Heart right ventricle (tissue), 16 donors: ENCODE measurements around the gene PPIL3. TPM values are rescaled to one million over a fixed set of nuclear protein-coding genes. Genes with fewer than 3 reads are reported as not detected.
A peak's percentile ranks its signal among the peaks of the same experiment; 100 is the strongest.

Experiments used
- ATAC-seq, 8 donors: fragments of 200-7000 bp; cut with Tn5 transposase; one replicate each; pipeline ENCODE4 v1.9.1; 2020; ENCODE audit warnings: mild to moderate bottlenecking in 8 of 8, moderate library complexity in 8 of 8, moderate number of reproducible peaks in 1 of 8
- DNase-seq, 2 donors: peaks; one replicate each; pipeline ENCODE4 v3.0.0-alpha.2; 2020
- H3K27ac ChIP-seq, 10 donors: fragments of 200-600 bp; sonication (generic) in 2 of 10; one replicate each; pipeline versions ENCODE4 v1.5.0 to v1.8.0; 2020 to 2022; ENCODE audit warnings: mild to moderate bottlenecking in 3 of 10
- H3K27me3 ChIP-seq, 7 donors: fragments of 200-600 bp; one replicate each; pipeline ENCODE4 v1.8.0; 2021 to 2022; ENCODE audit warnings: mild to moderate bottlenecking in 2 of 7
- H3K36me3 ChIP-seq, 9 donors: fragments of 200-600 bp; sonication (generic) in 1 of 9; one replicate each; pipeline versions ENCODE4 v1.5.0 to v1.8.0; 2020 to 2022; ENCODE audit warnings: mild to moderate bottlenecking in 2 of 9
- H3K4me1 ChIP-seq, 9 donors: fragments of 200-600 bp; sonication (generic) in 1 of 9; one replicate each; pipeline versions ENCODE4 v1.5.0 to v1.8.0; 2020 to 2022; ENCODE audit warnings: mild to moderate bottlenecking in 4 of 9
- H3K4me3 ChIP-seq, 10 donors: fragments of 200-600 bp; sonication (generic) in 2 of 10; one replicate each; pipeline versions ENCODE4 v1.5.0 to v1.8.0; 2020 to 2022; ENCODE audit warnings: mild to moderate bottlenecking in 7 of 10, moderate library complexity in 2 of 10
- H3K9me3 ChIP-seq, 11 donors: fragments of 200-600 bp in 10 of 11; sonication (generic) in 2 of 11; one replicate each; pipeline versions ENCODE4 v1.5.0 to v1.8.0; 2013 to 2022; ENCODE audit warnings: mild to moderate bottlenecking in 2 of 11, control low read depth in 1 of 11, moderate library complexity in 1 of 11
- CTCF ChIP-seq, 9 donors: fragments of 200-600 bp; sonication (generic) in 2 of 9; IDR thresholded peaks; one replicate each; pipeline versions ENCODE4 v1.5.0 to v1.8.0; 2021 to 2022; ENCODE audit warnings: antibody characterized with exemption in 9 of 9, mild to moderate bottlenecking in 5 of 9, moderate library complexity in 1 of 9
- WGBS, 2 donors: extraction: QIAGEN DNeasy Blood & Tissue Kit; methylation state at CpG; one replicate each; pipeline ENCODE4 v1.1.7; 2013; ENCODE audit warnings: inconsistent platforms in 1 of 2; 5-methylcytosine and 5-hydroxymethylcytosine counted together
- intact Hi-C, 10 donors: fragments of 100-400 bp; cut with DNase I; formaldehyde crosslinking; loops; one replicate each; pipeline versions ENCODE4 v1.11.1 to v1.14.2; 2022
- polyA plus RNA-seq, 2 donors: library from polyadenylated mRNA; stranded (reverse); fragments of 200-250 nt; gene quantifications; one replicate each; pipeline ENCODE4 v1.2.3, GENCODE V29; 2013
- total RNA-seq, 10 donors: library from RNA; stranded (reverse); fragmentation: NEBNext Ultra II Directional in 3 of 10; extraction: Animal tissue kit (Norgen Biotek cat#: 25700) in 3 of 10; gene quantifications; one replicate each; pipeline versions ENCODE4 v1.2.1 to v1.2.4, GENCODE V29; 2021 to 2023
- donor health status: Arrhythmogenic right ventricular cardiomyopathy.
- donor health status: ischemic (EF 13 %, LVEDD 7.1; RV severe dilation, severe dysfunction).
- donor health status: healthy with polysubstance abuse.
- donor health status: DM: no; HTN: yes; CAD: no.
- donor health status: DM: no; HTN: no; CAD: no.
- donor health status: ischemic (EF 25% LVEDD 6.9; RV normal size, moderate dysfunction).
- donor health status: ischemic (EF 25% LVEDD 5.7; RV mildly dilated, moderate dysfunction).
- donor health status: healthy.
- donor health status: DM: yes; HTN: yes; CAD: no.
- donor health status: Ischemic cardiomyopathy.
- donor health status: ischemic (EF 35%, LVEDD 5.7; RV mildly dilated, moderate dysfunction).
- donor health status: nonischemic (EF 11% LVEDD 7.7; RV severe dilation, severe dysfunction).
- donor health status: DM: yes; HTN: yes; CAD: no.
- donor health status: PGD.
- donor health status: ischemic (EF 29% LVEDD 5.4; RV normal size, mild dysfunction).
- donor health status: nonischemic (EF 23%, LVEDD 6.1; RV moderate dilation, normal function).

Gene PPIL3
- total and polyA plus RNA-seq, 12 donors: 9.9 to 36.4 (median 24.1) TPM

- no peak for TF ChIP-seq CTCF (IDR thresholded peaks at IDR 0.05)
- Histone ChIP-seq H3K27me3 (no peaks in the 10 kb centered on the region), H3K27ac (no peak overlapping the region), H3K9me3 (no peaks in the 10 kb centered on the region), H3K36me3 (peaks cover 0 to 100% (median 87%) of the 10 kb centered on the region in 9 donors), H3K4me1 (no peaks in the 10 kb centered on the region), H3K4me3 (no peak overlapping the region)
- intact Hi-C loops: no loop called here
- DNase-seq: no peak
- 89% methylated on average over 6 of the region's 6 CpGs for WGBS, 2 donors
- ATAC-seq: no peak
Observed at GRCh38 chr2:200922439-200922838, 33.6 kb upstream of the PPIL3 start.

- Histone ChIP-seq H3K27ac (no peak overlapping the region), H3K9me3 (no peaks in the 10 kb centered on the region), H3K27me3 (no peaks in the 10 kb centered on the region), H3K4me1 (no peaks in the 10 kb centered on the region), H3K36me3 (peaks cover 0 to 100% (median 76%) of the 10 kb centered on the region in 9 donors), H3K4me3 (no peak overlapping the region)
- DNase-seq (no peak), ATAC-seq (no peak)
- intact Hi-C loops: loop anchor here in 1 of 10 donors (5.0 to 10.0 kb wide), 2 partner anchors 151 to 264 kb away; no protein-coding TSS in a partner anchor
- TF ChIP-seq CTCF (IDR thresholded peaks at IDR 0.05): no peak
Observed at GRCh38 chr2:200913654-200914053, 24.8 kb upstream of the PPIL3 start.

GRCh38 chr2:200909958-200910357, 21.1 kb upstream of the PPIL3 start:
- WGBS, 2 donors: 90 to 96% methylated on average over 4 of the region's 4 CpGs
- H3K9me3 ChIP-seq: no peaks in the 10 kb centered on the region
- H3K4me3 ChIP-seq: no peak overlapping the region
- ATAC-seq: no peak
- H3K4me1 ChIP-seq: peaks cover 0 to 4% (median 0%) of the 10 kb centered on the region in 9 donors
- TF ChIP-seq CTCF (IDR thresholded peaks at IDR 0.05): no peak
- H3K36me3 ChIP-seq: peaks cover 0 to 99% (median 49%) of the 10 kb centered on the region in 9 donors
- H3K27me3 ChIP-seq: no peaks in the 10 kb centered on the region
- DNase-seq: no peak
- intact Hi-C loops: loop anchor here in 5 of 10 donors (5.0 to 10.0 kb wide), 5 partner anchors 155 to 325 kb away; no protein-coding TSS in a partner anchor
- no peak overlapping the region for H3K27ac ChIP-seq

GRCh38 chr2:200905618-200906296, 16.9 kb upstream of the PPIL3 start:
- Histone ChIP-seq H3K36me3 (peaks cover 0 to 89% (median 18%) of the 10 kb centered on the region in 9 donors), H3K4me1 (peaks cover 0 to 18% (median 5%) of the 10 kb centered on the region in 9 donors), H3K27me3 (no peaks in the 10 kb centered on the region), H3K27ac (peak overlapping the region in 2 of 10 donors; percentile 3 to 4), H3K9me3 (no peaks in the 10 kb centered on the region), H3K4me3 (no peak overlapping the region)
- ATAC-seq (peak; percentile 73 to 84 (median 78)), DNase-seq (peak; percentile 64 to 65)
- WGBS, 2 donors: 48 to 50% methylated on average over 2 of the region's 2 CpGs
- intact Hi-C loops: loop anchor here in 4 of 10 donors (5.0 to 10.0 kb wide), 3 partner anchors 162 to 329 kb away; no protein-coding TSS in a partner anchor
- TF ChIP-seq CTCF (IDR thresholded peaks at IDR 0.05): peak; percentile 33 to 82 (median 72)
